KOPT-K1 (cell line): ENCODE results near the gene VTI1A.
"Not testable (repeated sequence)": the region's sequence is repeated elsewhere in the genome, so short reads cannot be mapped to it uniquely, and the experiment has no call there.

ENCODE experiments used
- H3K27ac ChIP-seq: fragments of 200-600 bp; sonication (generic); 2 replicates; pipeline ENCODE4 v1.5.1; 2016; ENCODE audit warnings: antibody characterized with exemption, mild to moderate bottlenecking, low read depth, low read length; ENCODE audit not compliant: poor library complexity, severe bottlenecking
- H3K36me3 ChIP-seq: fragments of 200-600 bp; sonication (generic); 2 replicates; pipeline ENCODE4 v1.5.1; 2017; ENCODE audit warnings: antibody characterized with exemption, mild to moderate bottlenecking, low read length, moderate library complexity; ENCODE audit not compliant: insufficient read depth
- H3K9me3 ChIP-seq: fragments of 200-600 bp; sonication (generic); 2 replicates; pipeline ENCODE4 v1.5.1; 2017; ENCODE audit warnings: antibody characterized with exemption, low read length, mild to moderate bottlenecking; ENCODE audit not compliant: insufficient read depth, poor library complexity, severe bottlenecking

The VTI1A gene

DNA sequence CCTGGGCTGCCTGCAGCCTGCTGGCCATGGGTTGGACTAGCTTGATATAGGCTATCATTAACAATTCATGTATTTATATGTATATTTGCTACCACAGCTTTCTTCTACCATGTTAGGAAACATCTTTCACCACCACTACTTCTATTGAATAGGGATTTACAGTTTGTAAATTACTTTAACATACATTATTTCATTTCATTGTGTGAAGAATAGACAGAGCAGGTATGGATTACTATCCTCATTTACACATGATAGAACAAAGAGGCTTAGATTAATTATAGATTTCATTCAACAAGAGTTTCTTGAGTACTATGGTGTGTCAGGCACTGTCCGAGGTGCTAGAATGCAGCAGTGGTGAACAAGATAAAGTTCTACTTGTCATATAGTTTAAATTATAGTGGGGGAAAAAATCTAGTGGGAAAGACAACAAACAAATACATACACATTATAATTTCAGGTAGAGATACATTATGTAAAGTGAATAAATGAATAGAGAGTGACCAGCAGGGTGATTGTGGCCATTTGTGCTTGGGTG is 20.6 kb downstream of the VTI1A start:
- H3K36me3 ChIP-seq: peaks cover 54% of the 10 kb centered on the region
- peaks cover 5% of the 10 kb centered on the region for H3K9me3 ChIP-seq
- no peak overlapping the region for H3K27ac ChIP-seq

DNA sequence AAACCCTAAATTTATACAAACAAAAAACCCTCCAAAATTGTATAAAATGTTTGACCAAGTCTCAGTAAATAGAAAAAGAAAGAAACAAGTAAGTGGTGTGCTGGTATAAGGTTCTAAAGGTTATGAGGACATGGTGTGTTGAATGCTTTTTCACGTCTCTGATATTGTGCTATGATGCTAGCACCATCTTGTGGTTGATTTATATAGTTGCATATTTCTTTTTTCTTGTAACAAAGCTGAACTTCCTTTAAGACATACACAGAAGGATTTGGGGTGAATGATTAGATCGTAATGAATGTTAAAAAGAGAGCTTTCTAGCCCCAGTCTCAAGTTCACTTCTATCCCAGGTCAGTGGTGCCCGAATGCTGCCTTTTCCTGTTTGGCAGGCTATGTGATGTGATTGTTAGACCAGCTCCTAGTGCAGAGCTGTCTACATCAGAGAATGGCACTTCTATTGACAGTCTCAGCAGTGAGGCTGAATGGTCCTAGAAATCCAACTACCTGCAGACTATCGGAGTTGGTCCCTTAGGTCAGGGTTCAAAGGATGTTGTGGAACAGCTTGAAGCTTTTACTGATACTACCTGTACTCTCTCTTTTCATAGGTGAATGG is 25.0 kb downstream of the VTI1A start:
- H3K27ac ChIP-seq: no peak overlapping the region
- peaks cover 26% of the 10 kb centered on the region for H3K36me3 ChIP-seq
- no peaks in the 10 kb centered on the region for H3K9me3 ChIP-seq

DNA sequence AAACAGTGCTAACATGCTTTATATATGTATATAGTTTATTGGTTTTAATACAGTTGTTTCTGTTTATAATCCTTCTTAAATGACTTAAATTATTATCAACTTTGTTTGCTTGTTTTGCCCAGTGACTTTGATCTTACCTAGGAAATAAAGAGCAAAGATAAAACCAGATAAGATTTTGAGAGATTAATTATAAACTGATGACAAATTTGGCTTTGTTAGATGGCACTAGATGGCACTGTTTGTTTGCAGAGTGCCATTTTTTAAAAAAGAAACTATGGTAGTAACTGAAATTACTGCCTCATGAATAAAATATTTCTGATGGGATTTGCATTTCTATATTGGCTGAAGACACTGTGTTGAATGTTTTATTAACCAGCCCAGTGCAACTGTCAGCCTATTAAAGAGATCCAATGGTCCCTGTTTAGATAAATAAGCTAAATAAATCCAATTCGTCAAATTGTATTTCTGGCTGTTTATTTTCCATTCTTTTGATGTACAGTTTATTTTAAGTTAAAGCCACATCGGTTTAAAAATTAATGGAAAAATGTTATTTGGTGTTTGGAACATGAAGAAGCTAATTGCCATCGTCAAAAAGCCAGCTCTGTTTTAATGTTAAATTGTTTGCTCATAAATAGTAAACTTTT is 28.7 kb downstream of the VTI1A start:
- Histone ChIP-seq H3K36me3 (no peaks in the 10 kb centered on the region), H3K9me3 (no peaks in the 10 kb centered on the region), H3K27ac (no peak overlapping the region)

DNA sequence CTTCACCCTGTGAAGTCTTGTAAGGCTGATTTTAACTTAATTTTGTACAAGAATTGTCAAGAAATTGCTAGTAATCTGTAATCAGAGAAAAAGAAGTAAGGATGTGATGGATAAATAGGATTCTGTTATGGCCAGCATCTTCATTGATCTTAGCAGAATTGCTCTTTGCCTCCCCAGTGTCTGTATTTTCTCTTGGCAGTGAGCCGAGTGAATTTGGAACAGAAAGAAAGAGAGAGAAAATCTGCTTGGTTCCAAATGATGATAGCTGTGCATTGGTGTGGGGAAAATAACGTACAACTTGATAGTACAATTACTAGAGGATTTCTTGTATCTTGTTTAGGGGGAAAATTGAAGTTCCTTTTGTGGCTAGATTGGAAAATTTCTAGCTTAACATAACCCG is 34.6 kb downstream of the VTI1A start:
- no peak overlapping the region for H3K27ac ChIP-seq
- no peaks in the 10 kb centered on the region for H3K9me3 ChIP-seq

DNA sequence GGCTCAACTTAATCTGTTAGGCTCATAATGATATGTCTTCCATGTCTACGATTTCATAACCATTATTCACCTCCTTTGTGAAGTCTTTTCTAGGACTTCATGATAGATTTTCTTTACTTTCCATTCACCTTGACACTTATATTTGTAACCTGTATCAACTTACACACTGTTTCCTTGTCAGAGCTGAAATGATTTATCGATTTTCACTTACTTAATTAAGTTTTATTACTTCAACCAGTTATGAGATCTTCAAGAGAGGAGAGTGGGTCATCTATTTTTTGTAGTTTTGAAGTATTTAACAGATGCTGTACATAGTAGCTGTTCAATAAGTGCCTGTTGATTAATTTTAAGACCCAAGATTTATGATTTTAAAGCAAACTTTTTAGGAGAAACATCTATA is 37.4 kb downstream of the VTI1A start:
- Histone ChIP-seq H3K9me3 (no peaks in the 10 kb centered on the region), H3K36me3 (no peaks in the 10 kb centered on the region), H3K27ac (no peak overlapping the region)

More for the DNA sequence above, 34.6 kb downstream of the VTI1A start:
- H3K36me3 ChIP-seq: no peaks in the 10 kb centered on the region

DNA sequence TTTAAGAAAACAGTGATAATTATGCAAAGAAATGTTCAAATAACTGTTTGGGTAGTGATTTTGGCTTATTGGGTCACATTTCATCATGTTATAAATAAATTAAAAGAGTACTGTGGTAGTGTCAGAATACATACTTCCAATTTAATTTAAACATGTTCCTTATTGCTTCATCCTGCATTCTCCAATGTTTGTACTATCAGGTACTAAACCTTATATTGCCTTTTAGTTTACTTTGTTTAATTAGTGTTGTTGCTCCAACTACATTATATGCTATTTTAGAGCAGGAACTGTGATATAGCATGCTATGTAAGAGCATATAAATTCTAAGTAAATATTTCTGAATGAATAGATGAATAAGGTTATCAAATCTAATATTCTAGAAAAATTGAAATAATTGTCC is 40.9 kb downstream of the VTI1A start:
- Histone ChIP-seq H3K27ac (no peak overlapping the region), H3K9me3 (no peaks in the 10 kb centered on the region), H3K36me3 (no peaks in the 10 kb centered on the region)

DNA sequence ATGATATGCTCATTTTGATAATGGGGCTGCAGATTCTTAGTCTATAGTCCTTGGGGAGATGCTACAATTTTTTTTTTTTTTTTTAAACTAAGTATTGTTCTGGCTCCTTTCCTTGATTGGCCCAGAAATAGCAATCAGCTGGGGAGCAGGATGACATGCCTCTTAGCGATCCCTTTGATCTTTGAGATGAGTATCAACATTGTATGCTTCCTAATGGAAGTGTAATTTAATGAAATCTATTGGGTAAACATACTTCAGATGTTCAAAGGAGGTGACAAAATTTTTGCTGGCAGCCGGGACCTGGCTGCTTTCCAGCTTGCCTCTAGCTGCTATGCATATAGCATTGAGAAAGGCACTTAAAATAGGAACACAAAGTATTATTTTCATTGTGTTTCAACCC is 43.5 kb downstream of the VTI1A start:
- no peak overlapping the region for H3K27ac ChIP-seq

DNA sequence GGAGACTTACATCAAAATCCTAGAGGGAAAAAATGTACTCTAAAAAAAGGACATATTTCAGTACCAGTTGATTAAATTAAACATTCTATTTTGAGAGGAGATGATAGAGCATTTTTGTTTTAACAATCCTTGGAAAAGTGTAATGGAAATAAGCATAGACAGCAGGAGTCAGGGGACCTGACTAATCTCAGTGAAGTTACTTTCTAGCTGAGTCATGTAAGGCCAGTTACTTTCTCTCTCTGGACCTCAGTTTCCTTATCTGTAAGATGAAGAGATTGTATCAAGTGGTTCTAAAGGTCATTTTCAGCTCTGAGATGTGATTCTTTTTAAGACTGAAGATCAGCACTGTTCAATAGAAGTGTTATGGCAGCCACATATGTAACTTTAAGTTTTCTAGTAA is 44.1 kb downstream of the VTI1A start:
- no peaks in the 10 kb centered on the region for H3K9me3 ChIP-seq
- H3K36me3 ChIP-seq: no peaks in the 10 kb centered on the region
- no peak overlapping the region for H3K27ac ChIP-seq

More for the DNA sequence above, 43.5 kb downstream of the VTI1A start:
- no peaks in the 10 kb centered on the region for H3K36me3 ChIP-seq
- no peaks in the 10 kb centered on the region for H3K9me3 ChIP-seq

DNA sequence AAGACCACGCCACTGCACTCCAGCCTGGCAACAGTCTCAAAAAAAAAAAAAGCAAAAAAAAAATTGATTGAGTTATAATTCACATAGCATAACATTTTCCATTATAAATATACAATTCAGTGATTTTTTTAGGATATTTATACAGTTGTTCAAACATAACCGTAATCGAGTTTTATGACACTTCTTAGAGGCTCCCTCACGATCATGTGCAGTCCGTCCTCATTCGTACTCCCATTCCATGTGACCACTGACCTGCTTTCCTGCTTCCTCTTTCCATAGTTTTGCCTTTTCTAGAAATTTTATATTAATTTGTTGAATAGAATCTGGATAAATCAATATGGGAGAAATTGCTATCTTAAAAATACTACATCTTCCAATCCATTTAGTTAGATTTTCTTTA is 45.7 kb downstream of the VTI1A start:
- Histone ChIP-seq H3K9me3 (no peaks in the 10 kb centered on the region), H3K36me3 (no peaks in the 10 kb centered on the region), H3K27ac (no peak overlapping the region)

DNA sequence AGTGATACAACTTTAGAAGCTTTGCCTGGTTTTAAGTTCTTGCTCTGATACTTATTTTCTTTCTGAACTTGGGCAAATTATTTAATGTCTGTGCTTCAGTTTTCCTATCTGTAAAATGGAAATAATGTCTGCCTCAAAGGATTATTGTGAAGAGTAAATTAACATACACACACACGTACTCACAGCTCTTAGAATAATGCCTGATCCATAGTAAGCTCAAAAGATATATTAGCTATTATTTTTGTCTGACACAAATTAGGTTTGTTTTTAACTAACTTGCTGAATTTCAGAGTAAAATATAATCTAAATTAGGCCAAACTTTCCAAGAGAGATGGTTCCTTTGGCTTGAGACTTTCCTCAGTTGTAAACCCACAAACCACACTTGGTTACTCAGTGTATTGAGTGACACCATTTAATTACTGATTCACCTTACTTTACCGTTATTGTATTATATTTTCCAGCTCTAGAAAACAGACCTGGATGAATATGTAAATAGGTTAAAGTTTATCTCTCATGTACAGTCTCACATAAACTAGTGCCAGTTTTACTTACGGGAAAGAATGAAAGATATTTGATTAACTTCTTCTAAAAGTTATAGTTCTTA is 50.4 kb downstream of the VTI1A start:
- Histone ChIP-seq H3K27ac (no peak overlapping the region), H3K36me3 (no peaks in the 10 kb centered on the region; the same call in 1 of the 2 replicates), H3K9me3 (no peaks in the 10 kb centered on the region)

DNA sequence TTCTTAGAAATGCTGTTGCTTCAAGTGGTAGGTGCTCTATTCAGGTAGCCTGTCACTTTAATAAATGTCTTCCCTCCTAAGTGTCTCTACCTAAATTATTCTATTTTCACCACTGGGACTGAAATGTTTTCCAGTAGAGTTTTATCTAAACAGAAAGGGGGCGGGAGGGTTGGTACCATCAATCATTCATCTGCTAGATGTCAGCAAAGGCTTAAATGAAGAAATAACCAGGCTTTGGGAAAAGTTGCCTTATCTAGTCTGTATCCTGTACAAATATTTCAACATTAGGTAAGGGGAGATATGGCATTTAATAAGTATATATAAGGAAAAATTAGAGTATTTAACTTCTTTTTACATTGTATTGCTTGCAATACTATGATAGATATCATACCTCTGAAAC is 51.8 kb downstream of the VTI1A start:
- Histone ChIP-seq H3K27ac (no peak overlapping the region), H3K9me3 (no peaks in the 10 kb centered on the region), H3K36me3 (no peaks in the 10 kb centered on the region; the same call in 1 of the 2 replicates)

DNA sequence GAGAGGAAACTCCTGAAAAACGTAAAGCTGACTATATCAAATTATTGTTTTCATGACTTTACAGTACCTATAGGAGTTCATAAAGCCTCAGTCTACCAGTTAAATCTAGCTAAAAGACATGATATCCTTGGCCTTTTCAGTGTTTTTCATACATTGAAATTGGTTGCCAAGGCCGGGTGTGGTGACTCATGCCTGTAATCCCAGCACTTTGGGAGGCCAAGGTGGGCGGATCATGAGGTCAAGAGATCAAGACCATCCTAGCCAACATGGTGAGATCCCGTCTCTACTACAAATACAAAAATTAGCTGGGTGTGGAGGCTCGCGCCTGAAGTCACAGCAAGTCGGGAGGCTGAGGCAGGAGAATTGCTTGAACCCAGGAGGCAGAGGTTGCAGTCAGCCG is 53.0 kb downstream of the VTI1A start:
- H3K27ac ChIP-seq, H3K36me3 ChIP-seq, H3K9me3 ChIP-seq: not testable (repeated sequence)

DNA sequence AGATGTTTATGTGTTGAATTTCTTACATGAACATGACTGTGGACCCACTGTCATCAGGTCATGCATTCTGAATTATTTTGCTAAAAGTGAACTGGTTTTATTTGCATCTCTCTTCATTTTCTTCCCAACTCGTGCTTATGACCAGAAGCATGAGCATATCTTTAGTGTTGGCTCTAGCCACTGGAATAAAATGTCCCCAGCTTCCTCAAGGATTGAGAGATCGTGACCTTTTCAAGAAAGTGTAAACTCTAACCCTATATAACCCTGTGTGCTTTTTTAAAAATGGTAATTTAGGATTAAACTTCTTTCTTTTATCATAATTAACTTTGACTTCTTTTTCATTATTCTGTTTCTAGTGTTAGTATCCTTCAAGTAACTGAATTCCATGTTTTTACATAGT is 55.5 kb downstream of the VTI1A start:
- H3K36me3 ChIP-seq: no peaks in the 10 kb centered on the region; the same call in 1 of the 2 replicates
- no peaks in the 10 kb centered on the region for H3K9me3 ChIP-seq
- no peak overlapping the region for H3K27ac ChIP-seq

DNA sequence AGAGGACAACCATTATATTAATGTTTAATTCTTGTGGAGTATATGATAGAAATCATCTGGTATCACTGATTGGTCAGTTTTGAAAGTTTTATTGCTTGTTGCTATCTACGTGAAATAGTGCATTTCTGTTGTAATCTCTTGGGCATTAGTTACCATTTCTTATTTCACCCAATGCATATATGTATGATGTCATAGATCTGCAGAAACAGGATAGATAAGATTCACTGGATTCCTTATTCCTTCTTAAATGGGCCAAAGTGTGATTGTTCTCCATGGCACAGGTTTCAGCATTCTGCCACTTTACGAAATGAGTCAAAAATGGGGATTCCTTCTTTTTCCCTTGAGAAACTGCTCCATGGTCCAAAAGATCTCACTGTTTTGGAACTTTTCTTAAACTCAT is 56.6 kb downstream of the VTI1A start:
- Histone ChIP-seq H3K9me3 (no peaks in the 10 kb centered on the region), H3K27ac (no peak overlapping the region)

DNA sequence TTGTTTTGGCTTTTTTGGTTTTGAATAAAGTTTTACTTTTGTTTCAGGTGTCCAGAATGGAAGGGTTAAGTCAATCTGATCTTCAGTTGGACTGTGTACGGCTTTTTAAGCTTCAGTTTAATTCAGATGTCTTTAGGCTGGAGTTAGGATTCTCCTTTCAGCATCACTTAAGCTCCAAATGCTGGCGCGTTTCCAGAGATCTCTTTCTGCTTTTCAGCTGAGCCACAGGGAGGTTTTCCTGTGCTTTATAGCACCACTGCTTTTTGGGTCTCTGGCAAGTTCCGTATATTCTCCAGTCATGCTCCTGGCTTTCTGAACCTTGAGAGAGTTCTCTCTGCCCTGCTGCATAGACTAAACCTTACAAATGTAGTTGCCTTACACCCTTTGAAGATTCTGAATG is 60.0 kb downstream of the VTI1A start:
- H3K36me3 ChIP-seq: no peaks in the 10 kb centered on the region
- no peaks in the 10 kb centered on the region for H3K9me3 ChIP-seq
- H3K27ac ChIP-seq: no peak overlapping the region

More for the DNA sequence above, 56.6 kb downstream of the VTI1A start:
- no peaks in the 10 kb centered on the region; the same call in 1 of the 2 replicates for H3K36me3 ChIP-seq
